Measurements from ENCODE around the gene PSG6.
"Not testable (repeated sequence)": the region's sequence is repeated elsewhere in the genome, so short reads cannot be mapped to it uniquely, and the experiment has no call there.

Gene PSG6

GRCh38 chr19:42880621-42881020 is 37.1 kb downstream of the PSG6 start:
- not testable (repeated sequence) for H3K4me1 ChIP-seq (ENCODE audit: insufficient read depth, insufficient read length); H3K9me3 ChIP-seq (ENCODE audit: insufficient read depth, low read length); DNase-seq (ENCODE audit: low read depth, low spot score)

GRCh38 chr19:42879613-42880012 is 38.1 kb downstream of the PSG6 start, which contains the start of gene PSG1:
Gene PSG1, minus strand, starts transcription at chr19:42879713. Its CDS starts 132 bp downstream, at chr19:42879581.
- Histone ChIP-seq H3K4me3 (ENCODE audit: insufficient read length, low read depth) (no peak within 1 kb of the TSS), H3K36me3 (ENCODE audit: insufficient read depth, insufficient read length, low read length) (no peaks in the 10 kb centered on the region), H3K27me3 (ENCODE audit: insufficient read depth, insufficient read length) (no peaks in the 10 kb centered on the region), H3K9ac (ENCODE audit: insufficient read length, low read depth) (no peak within 1 kb of the TSS), H3K4me1 (ENCODE audit: insufficient read depth, insufficient read length) (no peaks in the 10 kb centered on the region), H3K9me3 (ENCODE audit: insufficient read depth, low read length) (no peaks in the 10 kb centered on the region)
- DNase-seq (ENCODE audit: low read depth, low spot score): no peak
- no peak for TF ChIP-seq SUZ12 (IDR thresholded peaks at IDR 0.05; ENCODE audit: extremely low read depth, insufficient read depth, insufficient read length)
- no peak for TF ChIP-seq ZNF274 (IDR thresholded peaks at IDR 0.05; ENCODE audit: low read depth, low read length)
- no peak for TF ChIP-seq YY1 (IDR thresholded peaks at IDR 0.05; ENCODE audit: insufficient read depth, insufficient read length)

More at GRCh38 chr19:42880621-42881020, 37.1 kb downstream of the PSG6 start:
- H3K27me3 ChIP-seq (ENCODE audit: insufficient read depth, insufficient read length); H3K36me3 ChIP-seq (ENCODE audit: insufficient read depth, insufficient read length, low read length); H3K9ac ChIP-seq (ENCODE audit: insufficient read length, low read depth); H3K4me3 ChIP-seq (ENCODE audit: insufficient read length, low read depth): not testable (repeated sequence)

- H3K36me3 ChIP-seq (ENCODE audit: insufficient read depth, insufficient read length, low read length); DNase-seq (ENCODE audit: low read depth, low spot score); H3K4me1 ChIP-seq (ENCODE audit: insufficient read depth, insufficient read length); H3K9ac ChIP-seq (ENCODE audit: insufficient read length, low read depth); H3K4me3 ChIP-seq (ENCODE audit: insufficient read length, low read depth); H3K9me3 ChIP-seq (ENCODE audit: insufficient read depth, low read length); H3K27me3 ChIP-seq (ENCODE audit: insufficient read depth, insufficient read length): not testable (repeated sequence)
Observed at GRCh38 chr19:42876596-42876995, 41.1 kb downstream of the PSG6 start.

GRCh38 chr19:42875881-42876280 is 41.8 kb downstream of the PSG6 start:
- H3K4me1 ChIP-seq (ENCODE audit: insufficient read depth, insufficient read length); DNase-seq (ENCODE audit: low read depth, low spot score); H3K9ac ChIP-seq (ENCODE audit: insufficient read length, low read depth); H3K36me3 ChIP-seq (ENCODE audit: insufficient read depth, insufficient read length, low read length); H3K4me3 ChIP-seq (ENCODE audit: insufficient read length, low read depth); H3K27me3 ChIP-seq (ENCODE audit: insufficient read depth, insufficient read length); H3K9me3 ChIP-seq (ENCODE audit: insufficient read depth, low read length): not testable (repeated sequence)

- H3K4me3 ChIP-seq (ENCODE audit: insufficient read length, low read depth); H3K9me3 ChIP-seq (ENCODE audit: insufficient read depth, low read length); H3K9ac ChIP-seq (ENCODE audit: insufficient read length, low read depth); H3K4me1 ChIP-seq (ENCODE audit: insufficient read depth, insufficient read length); H3K27me3 ChIP-seq (ENCODE audit: insufficient read depth, insufficient read length); H3K36me3 ChIP-seq (ENCODE audit: insufficient read depth, insufficient read length, low read length); DNase-seq (ENCODE audit: low read depth, low spot score): not testable (repeated sequence)
Observed at GRCh38 chr19:42874901-42875813, 42.5 kb downstream of the PSG6 start.

- not testable (repeated sequence) for H3K9ac ChIP-seq (ENCODE audit: insufficient read length, low read depth); H3K27me3 ChIP-seq (ENCODE audit: insufficient read depth, insufficient read length); H3K9me3 ChIP-seq (ENCODE audit: insufficient read depth, low read length); H3K36me3 ChIP-seq (ENCODE audit: insufficient read depth, insufficient read length, low read length); H3K4me1 ChIP-seq (ENCODE audit: insufficient read depth, insufficient read length); DNase-seq (ENCODE audit: low read depth, low spot score); H3K4me3 ChIP-seq (ENCODE audit: insufficient read length, low read depth)
Observed at GRCh38 chr19:42874136-42874535, 43.6 kb downstream of the PSG6 start.

GRCh38 chr19:42872608-42873007 is 45.1 kb downstream of the PSG6 start:
- H3K27me3 ChIP-seq (ENCODE audit: insufficient read depth, insufficient read length): no peaks in the 10 kb centered on the region
- no peak for DNase-seq (ENCODE audit: low read depth, low spot score)
- no peaks in the 10 kb centered on the region for H3K36me3 ChIP-seq (ENCODE audit: insufficient read depth, insufficient read length, low read length)
- TF ChIP-seq ZNF274 (IDR thresholded peaks at IDR 0.05; ENCODE audit: low read depth, low read length): no peak
- TF ChIP-seq SUZ12 (IDR thresholded peaks at IDR 0.05; ENCODE audit: extremely low read depth, insufficient read depth, insufficient read length): no peak
- no peak for TF ChIP-seq YY1 (IDR thresholded peaks at IDR 0.05; ENCODE audit: insufficient read depth, insufficient read length)
- H3K4me1 ChIP-seq (ENCODE audit: insufficient read depth, insufficient read length): no peaks in the 10 kb centered on the region
- no peaks in the 10 kb centered on the region for H3K9me3 ChIP-seq (ENCODE audit: insufficient read depth, low read length)
- H3K4me3 ChIP-seq (ENCODE audit: insufficient read length, low read depth): no peak overlapping the region
- H3K9ac ChIP-seq (ENCODE audit: insufficient read length, low read depth): no peak overlapping the region

- no peak for DNase-seq (ENCODE audit: low read depth, low spot score)
- TF ChIP-seq YY1 (IDR thresholded peaks at IDR 0.05; ENCODE audit: insufficient read depth, insufficient read length) (no peak), SUZ12 (IDR thresholded peaks at IDR 0.05; ENCODE audit: extremely low read depth, insufficient read depth, insufficient read length) (no peak), ZNF274 (IDR thresholded peaks at IDR 0.05; ENCODE audit: low read depth, low read length) (no peak)
- no peaks in the 10 kb centered on the region for H3K36me3 ChIP-seq (ENCODE audit: insufficient read depth, insufficient read length, low read length)
- no peak overlapping the region for H3K9ac ChIP-seq (ENCODE audit: insufficient read length, low read depth)
- H3K4me3 ChIP-seq (ENCODE audit: insufficient read length, low read depth): no peak overlapping the region
- H3K4me1 ChIP-seq (ENCODE audit: insufficient read depth, insufficient read length): no peaks in the 10 kb centered on the region
- H3K27me3 ChIP-seq (ENCODE audit: insufficient read depth, insufficient read length): no peaks in the 10 kb centered on the region
- H3K9me3 ChIP-seq (ENCODE audit: insufficient read depth, low read length): no peaks in the 10 kb centered on the region; the same call in 1 of the 2 replicates
Observed at GRCh38 chr19:42857544-42857867, 60.2 kb downstream of the PSG6 start.

- not testable (repeated sequence) for DNase-seq (ENCODE audit: low read depth, low spot score)
Observed at GRCh38 chr19:42856866-42857543, 60.7 kb downstream of the PSG6 start.

GRCh38 chr19:42854745-42855144 is 62.9 kb downstream of the PSG6 start:
- H3K36me3 ChIP-seq (ENCODE audit: insufficient read depth, insufficient read length, low read length); H3K9ac ChIP-seq (ENCODE audit: insufficient read length, low read depth); H3K9me3 ChIP-seq (ENCODE audit: insufficient read depth, low read length); H3K4me1 ChIP-seq (ENCODE audit: insufficient read depth, insufficient read length); DNase-seq (ENCODE audit: low read depth, low spot score); H3K4me3 ChIP-seq (ENCODE audit: insufficient read length, low read depth); H3K27me3 ChIP-seq (ENCODE audit: insufficient read depth, insufficient read length): not testable (repeated sequence)

More at GRCh38 chr19:42856866-42857543, 60.7 kb downstream of the PSG6 start:
- H3K4me1 ChIP-seq (ENCODE audit: insufficient read depth, insufficient read length); H3K36me3 ChIP-seq (ENCODE audit: insufficient read depth, insufficient read length, low read length); H3K4me3 ChIP-seq (ENCODE audit: insufficient read length, low read depth); H3K9me3 ChIP-seq (ENCODE audit: insufficient read depth, low read length); H3K27me3 ChIP-seq (ENCODE audit: insufficient read depth, insufficient read length); H3K9ac ChIP-seq (ENCODE audit: insufficient read length, low read depth): not testable (repeated sequence)

- not testable (repeated sequence) for H3K9ac ChIP-seq (ENCODE audit: insufficient read length, low read depth); H3K27me3 ChIP-seq (ENCODE audit: insufficient read depth, insufficient read length); H3K4me1 ChIP-seq (ENCODE audit: insufficient read depth, insufficient read length); H3K36me3 ChIP-seq (ENCODE audit: insufficient read depth, insufficient read length, low read length); DNase-seq (ENCODE audit: low read depth, low spot score); H3K9me3 ChIP-seq (ENCODE audit: insufficient read depth, low read length); H3K4me3 ChIP-seq (ENCODE audit: insufficient read length, low read depth)
Observed at GRCh38 chr19:42853231-42853630, 64.5 kb downstream of the PSG6 start.

All from NT2/D1 (cell line).